HG03045 (cell line): ENCODE measurements around the gene BICRA.
"Not testable (repeated sequence)": the region's sequence is repeated elsewhere in the genome, so short reads cannot be mapped to it uniquely, and the experiment has no call there.

Source experiments
- ATAC-seq: cut with Tn5 transposase; IDR thresholded peaks from one replicate; pipeline ENCODE4 v1.9.1; 2021; ENCODE audit warnings: mild to moderate bottlenecking, moderate library complexity; ENCODE audit not compliant: unreplicated experiment

Gene BICRA

GRCh38 chr19:47658431-47659348, 49.8 kb downstream of the BICRA start:
- ATAC-seq, result no peak

DNA sequence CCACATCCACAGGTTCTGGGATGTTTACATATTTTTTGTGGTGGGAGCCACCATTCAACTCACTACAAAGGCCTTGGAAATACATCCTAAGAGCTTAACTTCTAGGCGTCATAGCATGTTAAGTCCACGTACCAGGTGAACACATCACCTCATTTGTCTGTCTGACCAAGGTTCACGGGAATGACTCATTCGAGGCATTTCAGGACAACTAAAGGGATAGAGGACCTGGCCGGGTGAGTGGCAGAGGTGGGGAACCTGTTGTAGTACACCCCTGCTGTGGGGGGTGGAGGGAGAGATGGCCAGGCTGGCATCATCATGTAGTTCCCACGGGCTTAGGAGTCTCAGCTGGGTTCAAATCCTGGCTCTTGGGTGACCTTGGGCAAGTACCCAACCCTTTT, 51.5 kb downstream of the BICRA start:
- no peak for ATAC-seq

GRCh38 chr19:47661161-47661560, 52.2 kb downstream of the BICRA start:
- ATAC-seq, result no peak

DNA sequence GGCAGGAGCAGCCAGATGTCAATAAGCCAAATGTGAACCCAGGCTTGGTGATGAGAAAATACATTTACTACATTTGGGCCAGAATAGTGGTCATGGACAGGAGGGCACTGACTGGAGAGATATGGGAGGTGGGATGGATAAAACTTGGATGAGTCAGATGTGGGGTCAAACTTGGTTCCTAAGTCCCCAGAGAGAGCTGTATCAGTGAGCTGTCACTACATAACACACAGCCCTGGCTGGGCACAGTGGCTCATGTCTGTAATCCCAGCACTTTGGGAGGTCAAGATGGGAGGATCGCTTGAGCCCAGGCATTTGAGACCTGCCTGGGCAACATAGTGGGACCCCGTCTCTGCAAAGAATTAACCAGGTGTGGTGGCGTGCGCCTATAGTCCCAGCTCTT, 52.7 kb downstream of the BICRA start:
- no peak for ATAC-seq

DNA sequence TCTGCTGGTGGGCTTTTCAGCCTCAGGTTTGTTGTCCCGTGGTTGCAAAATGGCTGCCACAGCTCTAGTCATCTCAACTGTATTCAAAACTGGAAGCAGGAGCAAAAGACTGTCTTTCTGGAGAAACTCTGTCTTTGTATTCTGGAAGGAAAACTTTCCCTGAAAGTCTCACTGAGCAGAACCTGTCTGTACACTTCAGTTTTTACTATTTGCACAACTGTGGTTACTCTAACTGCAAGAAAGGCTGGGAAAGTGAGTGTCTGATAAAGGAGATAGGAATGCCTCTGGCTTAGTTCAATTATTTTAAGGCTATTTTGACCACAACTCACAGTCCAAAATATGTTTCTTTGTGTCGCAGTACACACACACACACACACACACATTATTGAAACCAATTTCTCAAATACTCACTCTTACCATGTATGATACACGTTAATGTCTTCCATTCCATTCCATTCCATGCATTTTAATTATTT, 54.5 kb downstream of the BICRA start:
- no peak for ATAC-seq

DNA sequence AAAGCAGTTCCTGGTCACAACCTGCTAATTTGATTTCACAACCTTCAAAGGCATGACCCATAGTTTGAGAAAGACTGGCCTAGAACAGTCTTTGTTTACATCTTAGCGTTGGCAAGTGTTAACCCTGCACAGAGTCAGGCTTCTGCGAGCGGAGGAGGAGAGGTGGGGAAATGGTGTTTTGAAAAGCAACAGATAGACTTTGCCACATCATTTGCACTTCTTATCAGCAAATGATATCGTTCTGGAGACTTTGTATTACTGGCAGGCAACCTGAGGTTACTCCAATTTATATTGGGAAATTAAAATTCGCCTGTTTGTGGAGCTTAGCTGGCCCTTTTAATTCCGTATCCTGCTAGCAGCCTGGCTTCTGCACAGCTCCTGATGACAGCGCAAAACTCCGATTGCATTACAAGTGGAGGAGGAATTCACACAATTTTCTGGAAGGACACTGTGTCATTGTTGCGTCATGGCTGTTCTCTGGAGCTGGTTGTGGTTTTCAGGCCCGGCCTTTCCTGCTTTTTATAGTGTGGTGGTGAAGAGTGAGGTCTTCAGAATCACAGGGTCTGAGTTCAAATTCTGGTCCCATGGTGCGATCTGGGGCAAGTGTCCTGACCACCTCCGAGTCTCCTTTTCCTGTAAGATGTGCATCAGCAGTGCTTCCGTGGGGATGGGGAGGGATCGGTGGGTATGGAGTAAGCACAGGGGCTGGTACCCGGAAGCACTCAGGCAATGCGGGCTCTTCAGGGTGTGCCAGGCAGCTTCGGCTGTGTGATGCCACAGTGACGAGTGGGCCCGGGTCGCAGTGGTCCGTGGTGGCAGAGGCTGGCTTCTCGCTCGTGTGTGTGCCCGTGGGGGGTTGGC, 55.2 kb downstream of the BICRA start:
- ATAC-seq, result no peak

- ATAC-seq, result not testable (repeated sequence)
Measured at GRCh38 chr19:47668556-47668955, 59.6 kb downstream of the BICRA start.

DNA sequence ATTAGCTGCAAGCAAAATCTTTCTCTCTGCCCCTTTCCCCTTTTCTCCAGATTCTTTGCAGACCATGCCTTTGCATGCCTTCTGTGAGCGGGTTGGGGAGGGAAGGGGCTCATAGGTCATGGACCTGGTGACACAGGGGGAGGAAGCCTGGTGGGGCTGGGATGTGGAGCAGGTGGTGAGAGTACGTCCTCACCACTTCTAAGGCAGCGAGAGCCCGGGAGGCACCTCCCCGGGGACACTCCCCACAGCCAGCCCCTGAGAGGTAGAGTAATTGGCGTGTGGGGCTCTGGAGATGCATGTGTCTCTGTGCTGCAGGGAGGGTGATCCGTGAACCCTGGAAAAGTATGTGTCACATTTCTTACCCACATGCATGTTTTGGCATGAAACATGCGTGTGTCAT, 61.8 kb downstream of the BICRA start:
- no peak for ATAC-seq

DNA sequence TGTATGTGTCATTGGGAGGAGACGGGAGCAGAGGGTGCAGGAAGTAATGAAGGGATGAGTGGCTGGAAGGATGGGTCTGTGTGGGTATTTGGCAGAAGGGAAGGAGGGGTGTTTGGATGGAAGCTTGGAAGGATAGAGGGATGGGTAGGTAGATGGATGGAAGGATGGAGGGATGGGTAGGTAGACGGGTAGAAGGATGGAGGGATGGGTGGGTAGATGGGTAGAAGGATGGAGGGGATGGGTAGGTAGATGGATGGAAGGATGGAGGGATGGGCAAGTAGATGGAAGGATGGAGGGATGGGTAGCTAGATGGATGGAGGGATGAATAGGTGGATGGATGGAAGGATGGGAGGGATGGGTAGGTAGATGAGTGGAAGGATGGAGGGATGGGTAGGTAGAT, 62.6 kb downstream of the BICRA start:
- no peak for ATAC-seq

GRCh38 chr19:47673426-47673825, 64.5 kb downstream of the BICRA start:
- ATAC-seq, result no peak

- no peak for ATAC-seq
Measured at GRCh38 chr19:47674548-47674947, 65.6 kb downstream of the BICRA start.

DNA sequence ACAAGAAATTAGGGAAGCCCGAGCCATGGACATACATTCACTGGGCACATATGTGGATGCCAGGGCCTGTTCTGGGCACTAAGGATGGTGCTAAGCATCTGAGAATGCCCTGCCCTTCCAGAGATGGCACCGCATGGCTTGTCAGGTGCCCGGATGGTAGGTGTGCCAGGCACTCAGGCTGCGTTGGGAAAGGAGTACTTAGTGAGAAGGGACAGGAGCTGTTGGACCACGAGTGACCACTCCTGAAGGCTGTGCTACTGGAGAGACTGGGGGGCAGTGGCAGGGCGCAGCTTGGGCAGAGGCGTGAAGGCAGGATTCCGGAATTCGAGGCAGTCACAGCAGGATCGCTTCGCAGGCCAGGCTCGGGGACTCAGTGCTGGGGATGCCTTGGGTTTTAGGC, 66.3 kb downstream of the BICRA start:
- no peak for ATAC-seq

DNA sequence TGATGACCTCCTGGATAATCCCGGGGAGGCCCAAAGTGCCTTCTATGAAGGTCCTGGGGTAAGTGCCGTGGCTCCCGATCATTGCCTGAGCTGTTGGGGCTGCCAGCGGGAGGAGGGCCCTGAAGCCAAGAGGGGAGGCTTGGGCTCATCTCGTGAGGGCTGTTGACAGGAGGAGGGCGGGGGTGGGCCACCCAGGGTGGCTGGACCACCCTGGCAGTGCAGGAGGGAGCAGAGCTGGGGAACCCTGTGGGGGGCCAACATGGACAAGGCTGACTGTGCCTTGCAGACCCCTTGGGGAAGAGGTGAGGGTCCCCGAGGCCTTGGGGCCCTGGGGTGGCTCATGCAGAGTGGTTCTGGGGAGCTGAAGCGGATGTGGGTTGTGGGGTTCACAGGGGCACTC, 66.9 kb downstream of the BICRA start:
- no peak for ATAC-seq

DNA sequence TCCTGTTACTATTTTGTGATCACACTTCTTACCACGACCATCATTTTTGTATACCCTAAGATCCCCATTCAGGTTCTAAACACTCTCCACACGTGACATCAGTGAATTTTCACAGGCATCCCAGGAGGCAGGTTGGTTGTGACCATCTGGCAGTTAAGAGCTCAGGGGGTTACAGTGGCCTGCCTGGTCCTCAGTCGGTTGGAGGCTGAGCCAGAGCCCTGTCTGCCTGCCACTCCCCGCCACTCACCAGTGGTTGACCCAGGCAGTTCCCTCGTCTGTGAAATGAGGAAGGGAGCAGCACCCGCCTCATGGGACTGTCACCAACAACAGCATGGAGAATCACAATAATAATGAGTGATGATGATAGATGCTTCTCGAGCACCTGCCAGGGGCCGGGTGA, 67.9 kb downstream of the BICRA start:
- ATAC-seq, result no peak

DNA sequence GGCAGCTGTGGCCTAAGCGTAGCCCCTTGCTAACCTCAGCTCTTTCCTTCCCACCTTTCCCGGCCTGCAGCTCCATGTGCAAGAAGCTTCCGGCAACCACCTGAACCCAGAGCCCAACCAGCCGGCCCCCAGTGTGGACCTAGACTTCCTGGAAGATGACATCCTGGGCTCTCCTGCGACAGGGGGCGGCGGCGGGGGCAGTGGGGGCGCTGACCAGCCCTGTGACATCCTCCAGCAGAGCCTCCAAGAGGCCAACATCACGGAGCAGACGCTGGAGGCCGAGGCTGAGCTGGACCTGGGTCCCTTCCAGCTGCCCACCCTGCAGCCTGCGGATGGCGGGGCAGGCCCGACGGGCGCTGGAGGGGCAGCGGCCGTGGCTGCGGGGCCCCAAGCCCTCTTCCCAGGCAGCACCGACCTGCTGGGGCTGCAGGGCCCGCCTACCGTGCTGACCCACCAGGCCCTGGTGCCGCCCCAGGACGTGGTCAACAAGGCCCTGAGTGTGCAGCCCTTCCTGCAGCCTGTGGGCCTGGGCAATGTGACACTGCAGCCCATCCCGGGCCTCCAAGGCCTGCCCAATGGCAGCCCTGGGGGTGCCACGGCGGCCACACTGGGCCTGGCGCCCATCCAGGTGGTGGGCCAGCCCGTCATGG, 70.4 kb downstream of the BICRA start:
- ATAC-seq, result no peak

DNA sequence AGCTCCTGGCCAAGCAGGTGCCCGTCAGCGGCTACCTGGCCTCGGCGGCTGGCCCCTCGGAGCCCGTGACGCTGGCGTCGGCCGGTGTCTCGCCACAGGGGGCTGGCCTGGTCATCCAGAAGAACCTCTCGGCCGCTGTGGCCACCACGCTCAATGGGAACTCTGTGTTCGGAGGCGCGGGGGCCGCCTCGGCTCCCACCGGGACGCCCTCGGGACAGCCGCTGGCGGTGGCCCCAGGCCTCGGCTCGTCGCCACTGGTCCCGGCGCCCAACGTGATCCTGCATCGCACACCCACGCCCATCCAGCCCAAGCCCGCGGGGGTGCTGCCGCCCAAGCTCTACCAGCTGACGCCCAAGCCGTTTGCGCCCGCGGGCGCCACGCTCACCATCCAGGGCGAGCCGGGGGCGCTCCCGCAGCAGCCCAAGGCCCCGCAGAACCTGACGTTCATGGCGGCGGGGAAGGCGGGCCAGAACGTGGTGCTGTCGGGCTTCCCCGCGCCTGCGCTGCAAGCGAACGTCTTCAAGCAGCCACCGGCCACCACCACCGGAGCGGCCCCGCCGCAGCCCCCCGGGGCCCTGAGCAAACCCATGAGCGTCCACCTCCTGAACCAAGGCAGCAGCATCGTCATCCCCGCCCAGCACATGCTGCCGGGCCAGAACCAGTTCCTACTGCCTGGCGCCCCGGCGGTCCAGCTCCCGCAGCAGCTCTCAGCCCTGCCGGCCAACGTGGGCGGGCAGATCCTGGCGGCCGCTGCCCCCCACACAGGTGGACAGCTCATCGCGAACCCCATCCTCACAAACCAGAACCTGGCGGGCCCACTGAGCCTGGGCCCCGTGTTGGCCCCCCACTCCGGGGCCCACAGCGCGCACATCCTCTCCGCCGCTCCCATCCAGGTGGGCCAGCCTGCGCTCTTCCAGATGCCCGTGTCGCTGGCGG, 71.3 kb downstream of the BICRA start:
- no peak for ATAC-seq

GRCh38 chr19:47680858-47681332, 72.0 kb downstream of the BICRA start:
- no peak for ATAC-seq

GRCh38 chr19:47681388-47681787, 72.5 kb downstream of the BICRA start:
- ATAC-seq, result no peak

DNA sequence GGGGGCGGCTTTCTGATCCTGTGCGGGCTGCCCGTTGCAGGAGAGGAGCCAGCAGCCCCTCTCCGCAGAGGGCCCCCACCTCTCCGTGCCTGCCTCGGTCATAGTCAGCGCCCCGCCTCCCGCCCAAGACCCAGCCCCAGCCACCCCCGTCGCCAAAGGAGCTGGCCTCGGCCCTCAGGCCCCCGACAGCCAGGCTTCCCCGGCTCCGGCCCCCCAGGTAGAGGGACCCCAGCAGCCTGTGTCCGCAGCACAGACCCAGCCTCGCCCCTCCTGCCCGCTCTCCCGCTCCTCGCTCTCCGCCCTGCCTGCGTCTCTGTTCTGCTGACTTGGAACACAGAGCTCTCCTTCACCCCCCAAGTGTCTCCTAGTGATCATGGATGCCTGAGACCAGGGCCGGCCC, 73.0 kb downstream of the BICRA start:
- no peak for ATAC-seq

DNA sequence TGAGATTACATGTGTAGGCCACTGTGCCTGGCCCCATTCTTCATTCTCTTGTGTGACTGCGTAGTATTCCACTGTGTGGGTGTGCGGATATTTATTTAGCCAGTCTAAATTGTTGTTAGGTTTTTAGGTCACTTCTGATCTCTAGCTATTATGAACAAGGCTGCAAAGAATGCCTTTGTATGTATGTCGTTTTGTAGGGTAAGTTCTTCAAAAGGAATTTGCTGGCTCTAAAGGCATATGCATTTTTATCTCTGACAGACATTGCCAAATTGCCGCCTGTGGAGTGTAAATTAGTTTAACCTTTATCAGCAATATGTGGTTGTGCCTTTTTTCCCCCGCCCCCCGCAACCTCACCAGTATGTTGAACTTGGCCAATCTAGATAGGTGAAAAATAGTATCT, 74.0 kb downstream of the BICRA start:
- ATAC-seq, result no peak
